NCI-H2196 treated with DMSO at 0.1 percent for 48 hours (cell line): ENCODE results near the gene DHX58.
A peak's percentile ranks its signal among the peaks of the same experiment; 100 is the strongest.
"Not testable (repeated sequence)": the region's sequence is repeated elsewhere in the genome, so short reads cannot be mapped to it uniquely, and the experiment has no call there.

ENCODE experiments used
- DNase-seq: peaks from one replicate; lab custom pipeline; 2025; ENCODE audit not compliant: unreplicated experiment; lab: John Stamatoyannopoulos, UW

Gene DHX58

DNA sequence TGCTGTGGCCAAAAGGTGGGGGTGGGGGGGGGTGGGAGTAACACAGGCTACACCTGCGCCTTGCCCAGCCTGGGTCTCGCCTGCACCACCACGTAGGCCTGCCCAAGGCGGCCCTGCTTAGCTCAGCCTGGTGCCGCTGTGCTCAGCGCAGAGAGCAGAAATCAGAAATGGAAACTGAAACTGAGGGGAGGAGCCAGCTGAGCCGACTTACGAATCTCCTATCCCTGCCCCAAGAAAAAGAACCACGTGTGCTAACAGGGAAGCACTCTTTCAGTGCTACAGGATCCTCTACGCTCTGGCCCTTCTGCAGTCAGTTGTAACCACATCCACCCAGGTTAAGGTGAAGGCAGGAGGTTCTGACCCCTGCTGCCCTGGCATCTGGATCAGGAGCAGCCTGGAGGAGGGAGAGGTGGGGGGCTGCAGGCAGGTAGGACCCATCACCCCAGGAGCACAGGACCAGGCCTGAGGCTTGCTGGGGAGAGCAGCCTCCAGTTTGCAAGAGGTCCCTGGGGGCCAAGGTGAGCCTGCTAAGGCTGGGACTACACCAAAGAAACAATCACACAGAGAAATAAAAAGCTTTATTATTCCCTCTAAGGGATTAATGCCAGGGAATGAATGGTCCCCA is at the start of gene DHX58:
DHX58 (minus strand) TSS at position 163 of the 625 bp plus-strand sequence. CDS start 822 bp downstream, outside the sequence.
- DNase-seq, result peak; percentile 67

- DNase-seq, result no peak
Observed at GRCh38 chr17:42160531-42160910, 48.0 kb upstream of the DHX58 start.

DNA sequence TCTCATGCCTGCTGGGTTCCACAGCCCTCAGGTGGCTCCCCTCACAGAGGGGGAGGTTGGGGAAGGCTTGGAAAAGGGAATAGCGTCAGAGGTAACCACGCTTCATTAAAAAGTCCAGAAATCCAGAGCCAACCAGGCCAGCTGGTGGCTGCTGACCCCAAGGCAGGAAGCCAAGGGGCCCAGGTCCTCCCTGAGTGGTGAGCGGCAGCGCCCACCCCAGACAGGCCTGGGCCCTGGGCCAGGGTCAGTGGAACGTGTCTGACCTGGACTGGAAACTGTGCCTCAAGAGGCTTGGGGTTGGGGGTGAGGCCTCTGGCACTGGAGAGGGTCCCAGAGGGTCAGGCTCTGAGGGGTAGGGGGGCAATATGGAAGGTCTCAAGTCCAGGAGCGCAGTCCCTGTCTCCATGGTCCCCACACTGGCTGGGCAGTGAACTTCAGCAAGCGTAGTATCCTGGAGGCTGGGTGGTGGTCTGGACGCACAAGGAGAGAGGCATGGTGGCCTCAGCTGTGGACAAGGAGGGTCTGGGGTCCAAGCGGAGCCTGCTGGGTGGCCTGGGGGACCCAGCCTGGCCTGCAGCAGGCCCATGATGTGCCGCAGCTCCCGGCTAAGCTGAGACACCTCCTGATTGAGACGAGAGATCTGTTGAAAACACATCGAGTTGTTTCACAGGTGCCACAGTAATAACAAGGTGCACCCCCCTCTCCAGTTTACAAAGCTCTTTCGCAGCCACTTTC is 47.4 kb upstream of the DHX58 start:
- no peak for DNase-seq

GRCh38 chr17:42155614-42156045 is 43.1 kb upstream of the DHX58 start:
- DNase-seq, result no peak

GRCh38 chr17:42153919-42154742 is 41.6 kb upstream of the DHX58 start:
- DNase-seq, result no peak

DNA sequence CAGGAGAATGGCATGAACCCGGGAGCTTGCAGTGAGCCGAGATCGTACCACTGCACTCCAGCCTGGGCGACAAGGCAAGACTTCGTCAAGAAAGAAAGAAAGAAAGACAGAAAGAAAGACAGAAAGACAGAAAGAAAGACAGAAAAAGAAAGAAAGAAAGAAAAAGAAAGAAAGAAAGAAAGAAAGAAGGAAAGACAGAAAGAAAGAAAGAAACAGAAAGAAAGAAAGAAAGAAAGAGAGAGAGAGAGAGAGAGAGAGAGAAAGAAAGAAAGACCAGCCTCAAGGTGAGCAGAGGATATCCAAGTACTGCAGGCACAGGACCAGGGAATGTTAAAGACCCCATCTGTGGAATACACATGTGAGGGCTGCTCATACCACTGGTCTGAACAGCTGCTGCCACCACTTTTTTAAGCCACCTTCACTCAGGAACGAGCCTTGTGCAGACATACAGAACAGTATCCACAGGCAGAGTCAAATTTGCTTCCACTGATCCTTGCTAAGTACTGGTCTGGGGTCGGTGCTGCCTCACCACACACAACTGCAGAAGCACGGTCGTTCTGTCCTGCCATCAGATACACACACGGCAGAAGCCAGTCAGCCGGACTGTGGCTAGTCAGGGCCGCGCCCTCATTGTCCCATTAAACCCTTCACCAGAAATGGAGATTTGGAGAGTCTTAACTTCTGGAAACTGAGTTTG is 34.5 kb upstream of the DHX58 start:
- DNase-seq, result no peak

DNA sequence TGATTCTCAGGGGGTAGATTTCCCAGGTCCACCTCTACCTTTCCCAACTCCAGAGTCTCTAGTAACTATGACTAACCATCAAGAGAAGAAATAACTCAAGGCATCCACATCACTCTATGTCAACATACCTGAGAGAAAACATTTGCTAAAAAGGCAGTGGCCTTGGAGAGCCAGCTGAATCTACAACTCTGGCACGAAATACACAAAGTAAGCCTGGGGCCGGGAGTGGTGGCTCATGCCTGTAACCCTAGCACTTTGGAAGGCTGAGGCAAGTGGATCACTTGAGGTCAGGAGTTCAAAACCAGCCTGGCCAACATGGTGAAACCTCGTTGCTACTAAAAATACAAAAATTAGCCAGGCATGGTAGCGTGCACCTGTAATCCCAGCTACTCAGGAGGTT is 30.6 kb upstream of the DHX58 start:
- not testable (repeated sequence) for DNase-seq

GRCh38 chr17:42142371-42142896 is 29.9 kb upstream of the DHX58 start:
- no peak for DNase-seq

- DNase-seq, result no peak
Observed at GRCh38 chr17:42141382-42141781, 28.9 kb upstream of the DHX58 start.

DNA sequence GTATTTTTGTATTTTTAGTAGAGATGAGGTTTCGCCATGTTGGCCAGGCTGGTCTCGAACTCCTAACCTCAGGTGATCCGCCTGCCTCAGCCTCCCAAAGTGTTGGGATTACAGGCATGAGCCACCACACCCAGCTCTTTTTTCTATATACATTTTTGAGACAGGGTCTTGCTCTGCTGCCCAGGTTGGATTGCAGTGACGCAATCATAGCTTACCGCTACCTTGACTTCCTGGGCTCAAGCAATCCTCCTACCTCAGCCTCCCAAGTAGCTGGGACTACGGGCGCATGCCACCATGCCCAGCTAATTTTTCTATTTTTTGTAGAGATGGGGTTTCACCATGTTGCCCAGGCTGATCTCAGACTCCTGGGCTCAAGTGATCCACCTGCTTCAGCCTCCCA is 28.2 kb upstream of the DHX58 start:
- DNase-seq, result not testable (repeated sequence)

DNA sequence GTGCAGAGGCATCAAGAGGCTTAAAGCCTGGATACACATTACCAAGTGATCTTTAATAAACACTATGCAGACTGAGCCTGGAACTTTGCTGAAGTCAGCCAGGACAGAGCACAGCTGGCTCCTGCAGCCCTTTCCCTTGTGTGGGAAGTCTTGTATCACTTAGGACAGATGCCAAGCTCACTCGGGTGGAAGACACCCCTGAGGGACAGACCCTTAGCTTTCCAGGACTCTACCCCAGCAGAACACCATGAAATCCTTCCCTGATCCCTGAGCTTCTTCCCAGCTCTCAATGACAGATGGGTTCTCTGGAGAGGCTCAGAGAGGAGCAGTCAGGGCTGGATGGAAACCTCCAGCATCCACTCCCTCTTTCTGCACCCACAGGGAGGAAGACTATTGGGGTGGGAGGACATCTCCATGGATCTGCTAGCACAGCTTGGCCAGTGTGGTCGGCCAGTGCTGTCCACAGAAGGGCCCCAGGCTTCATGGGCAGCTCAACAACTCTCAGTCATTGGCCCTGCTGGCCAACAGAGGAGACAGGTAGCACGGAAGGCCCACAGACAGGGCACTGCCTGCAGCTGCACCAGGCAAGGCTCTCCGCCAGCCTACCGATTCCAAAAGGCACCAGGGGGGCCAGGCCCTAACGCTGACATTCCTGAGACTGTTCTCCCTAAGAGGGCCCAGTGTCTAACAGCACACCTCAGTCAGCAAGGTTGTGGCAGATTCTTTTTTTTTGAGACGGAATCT is 26.4 kb upstream of the DHX58 start:
- DNase-seq, result no peak

DNA sequence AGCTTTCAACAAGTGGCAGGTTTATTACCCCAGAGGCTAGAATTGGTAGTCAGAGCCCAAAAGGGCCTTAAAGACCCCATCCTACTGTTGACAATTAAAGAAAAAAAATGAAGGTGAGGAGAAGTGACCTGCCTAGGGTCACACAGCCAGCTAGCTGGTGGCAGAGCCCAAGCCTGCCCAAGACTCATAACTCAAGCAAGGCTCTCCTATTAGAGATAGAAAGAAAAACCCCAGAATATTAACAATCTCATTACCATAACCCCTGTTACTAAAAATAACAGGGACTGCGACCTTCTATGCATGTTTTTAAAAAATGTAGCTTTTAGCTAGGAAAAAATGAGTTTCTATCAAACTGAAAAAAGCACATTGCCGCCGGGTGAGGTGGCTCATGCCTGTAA is 24.1 kb upstream of the DHX58 start:
- DNase-seq, result no peak

DNA sequence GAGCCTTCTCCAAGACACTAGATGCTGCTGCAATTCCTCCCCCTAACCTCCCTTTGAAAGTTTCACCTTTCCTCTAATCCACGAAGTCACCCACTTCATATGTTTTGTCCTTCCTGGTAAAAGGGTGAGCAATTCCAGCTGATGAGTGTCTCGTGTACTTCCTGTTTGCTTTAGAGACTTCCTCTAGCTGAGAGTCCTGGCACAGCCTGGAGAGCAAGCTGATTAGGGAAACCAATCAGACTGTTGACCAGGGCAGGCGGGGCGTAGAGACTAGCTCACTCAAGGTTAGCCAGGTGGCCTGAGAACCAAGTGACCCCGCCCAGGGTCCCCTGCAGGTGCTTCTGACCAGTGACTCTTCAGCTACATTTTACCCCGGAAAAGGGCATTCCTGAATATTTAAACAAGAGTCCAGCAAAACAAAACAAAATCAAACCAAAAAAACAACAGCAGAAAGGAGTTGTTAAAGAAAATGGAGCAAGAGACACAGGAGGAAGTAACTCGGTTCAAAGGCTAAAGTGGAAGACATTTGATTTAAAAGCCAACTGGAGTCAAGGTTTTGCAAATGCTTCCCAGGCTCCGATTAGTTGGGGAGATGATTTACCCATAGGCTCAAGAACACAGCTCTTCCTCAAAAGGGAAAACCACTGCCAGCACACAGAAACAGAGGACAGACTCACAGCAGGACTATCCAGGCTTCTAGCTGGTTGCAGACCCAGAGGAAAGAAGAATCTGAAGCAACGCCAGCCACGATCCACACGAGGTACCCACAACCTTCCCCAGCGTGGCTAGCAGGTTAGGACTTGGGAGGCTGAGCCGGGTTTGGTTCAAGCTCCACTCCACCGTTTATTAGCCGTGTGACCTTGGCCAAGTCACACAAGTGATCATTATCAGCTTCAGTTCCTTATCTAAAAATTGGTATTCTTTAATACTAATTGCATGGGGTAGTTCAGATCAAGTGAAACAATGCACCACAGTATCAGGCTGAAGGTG is 23.4 kb upstream of the DHX58 start:
- DNase-seq, result peak; percentile 39

GRCh38 chr17:42135151-42135550 is 22.6 kb upstream of the DHX58 start:
- no peak for DNase-seq

- DNase-seq, result peak; percentile 26
Observed at GRCh38 chr17:42133461-42134041, 21.0 kb upstream of the DHX58 start.

- DNase-seq, result peak; percentile 53
Observed at GRCh38 chr17:42132941-42133340, 20.4 kb upstream of the DHX58 start.

- no peak for DNase-seq
Observed at GRCh38 chr17:42131981-42132432, 19.5 kb upstream of the DHX58 start.

DNA sequence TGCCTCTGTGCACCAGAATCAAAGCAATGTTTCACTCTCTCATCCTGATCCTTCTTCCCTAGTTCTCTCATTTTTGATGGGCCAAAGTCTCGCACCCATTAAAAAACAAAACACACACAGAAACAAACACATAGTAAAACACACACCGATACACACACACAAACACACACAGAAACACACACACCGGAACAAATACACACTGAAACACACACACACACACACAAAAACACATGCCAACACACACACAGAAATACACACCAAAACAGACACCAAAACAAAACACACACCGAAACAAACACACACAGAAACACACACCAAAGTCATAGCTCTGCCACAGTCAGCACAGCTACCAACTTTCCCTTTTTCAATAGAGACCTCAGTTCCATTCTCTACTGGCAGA is 18.7 kb upstream of the DHX58 start:
- DNase-seq, result no peak
